KMS-11 (cell line): ENCODE data around the gene PTGES3.
"Not testable (repeated sequence)": the region's sequence is repeated elsewhere in the genome, so short reads cannot be mapped to it uniquely, and the experiment has no call there.

Experiments
- H2AFZ ChIP-seq: fragments of 200-600 bp; sonication (generic); 2 replicates; pipeline ENCODE4 v1.6.1; 2016; ENCODE audit warnings: antibody characterized with exemption, mixed run types, low read depth
- H3K27ac ChIP-seq: fragments of 200-600 bp; sonication (generic); 2 replicates; pipeline ENCODE4 v1.6.1; 2016; ENCODE audit warnings: mild to moderate bottlenecking, mixed run types
- H3K27me3 ChIP-seq: fragments of 200-600 bp; sonication (generic); 2 replicates; pipeline ENCODE4 v1.6.1; 2017; ENCODE audit warnings: mild to moderate bottlenecking, low read depth, mixed run types, moderate library complexity; ENCODE audit not compliant: insufficient read depth
- H3K36me3 ChIP-seq: fragments of 200-600 bp; sonication (generic); 2 replicates; pipeline ENCODE4 v1.6.1; 2017; ENCODE audit warnings: mild to moderate bottlenecking, mixed run types; ENCODE audit not compliant: insufficient read depth
- H3K4me1 ChIP-seq: fragments of 200-600 bp; sonication (generic); 2 replicates; pipeline ENCODE4 v1.6.1; 2016; ENCODE audit warnings: mild to moderate bottlenecking, low read depth, mixed run types; ENCODE audit not compliant: poor library complexity, severe bottlenecking
- H3K4me2 ChIP-seq: fragments of 200-600 bp; sonication (generic); 2 replicates; pipeline ENCODE4 v1.7.0; 2016; ENCODE audit warnings: mild to moderate bottlenecking, mixed run types
- H3K4me3 ChIP-seq: fragments of 200-600 bp; sonication (generic); IDR thresholded peaks from 2 replicates; pipeline ENCODE4 v1.6.1; 2017; ENCODE audit warnings: low read depth, low read length, mixed read lengths; ENCODE audit not compliant: insufficient read depth
- H3K79me2 ChIP-seq: fragments of 200-600 bp; sonication (generic); 2 replicates; pipeline ENCODE4 v1.6.1; 2016; ENCODE audit warnings: low read depth, mixed run types; ENCODE audit not compliant: insufficient read depth
- H3K9ac ChIP-seq: fragments of 200-600 bp; sonication (generic); 2 replicates; pipeline ENCODE4 v1.6.1; 2016; ENCODE audit warnings: mild to moderate bottlenecking, mixed run types
- H4K20me1 ChIP-seq: fragments of 200-600 bp; sonication (generic); 2 replicates; pipeline ENCODE4 v1.6.1; 2016; ENCODE audit warnings: mild to moderate bottlenecking, mixed run types; ENCODE audit not compliant: insufficient read depth
- TF ChIP-seq, protein P1 (sequence below): fragments of 200-600 bp; sonication (generic); conservative IDR thresholded peaks from 2 replicates; pipeline ENCODE4 v1.6.1; 2017; ENCODE audit warnings: low read depth, mild to moderate bottlenecking, antibody characterized with exemption, low read length, moderate library complexity, mixed read lengths

PTGES3 gene

GRCh38 chr12:56661979-56662638 lies 26.0 kb downstream of the PTGES3 start:
- Histone ChIP-seq H3K4me3 (no peak overlapping the region), H3K27ac (no peak overlapping the region; the same call in 1 of the 2 replicates), H3K36me3 (peaks cover 28% of the 10 kb centered on the region; the same call in 1 of the 2 replicates), H2AFZ (no peak overlapping the region), H3K4me1 (peaks cover 30% of the 10 kb centered on the region), H3K9ac (no peak overlapping the region), H3K27me3 (no peaks in the 10 kb centered on the region), H3K79me2 (peaks cover 19% of the 10 kb centered on the region; the same call in 1 of the 2 replicates), H3K4me2 (no peak overlapping the region), H4K20me1 (peaks cover 20% of the 10 kb centered on the region)
- TF ChIP-seq, protein P1, sequence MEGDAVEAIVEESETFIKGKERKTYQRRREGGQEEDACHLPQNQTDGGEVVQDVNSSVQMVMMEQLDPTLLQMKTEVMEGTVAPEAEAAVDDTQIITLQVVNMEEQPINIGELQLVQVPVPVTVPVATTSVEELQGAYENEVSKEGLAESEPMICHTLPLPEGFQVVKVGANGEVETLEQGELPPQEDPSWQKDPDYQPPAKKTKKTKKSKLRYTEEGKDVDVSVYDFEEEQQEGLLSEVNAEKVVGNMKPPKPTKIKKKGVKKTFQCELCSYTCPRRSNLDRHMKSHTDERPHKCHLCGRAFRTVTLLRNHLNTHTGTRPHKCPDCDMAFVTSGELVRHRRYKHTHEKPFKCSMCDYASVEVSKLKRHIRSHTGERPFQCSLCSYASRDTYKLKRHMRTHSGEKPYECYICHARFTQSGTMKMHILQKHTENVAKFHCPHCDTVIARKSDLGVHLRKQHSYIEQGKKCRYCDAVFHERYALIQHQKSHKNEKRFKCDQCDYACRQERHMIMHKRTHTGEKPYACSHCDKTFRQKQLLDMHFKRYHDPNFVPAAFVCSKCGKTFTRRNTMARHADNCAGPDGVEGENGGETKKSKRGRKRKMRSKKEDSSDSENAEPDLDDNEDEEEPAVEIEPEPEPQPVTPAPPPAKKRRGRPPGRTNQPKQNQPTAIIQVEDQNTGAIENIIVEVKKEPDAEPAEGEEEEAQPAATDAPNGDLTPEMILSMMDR = no peak

GRCh38 chr12:56661560-56661959 lies 26.5 kb downstream of the PTGES3 start:
- Histone ChIP-seq H3K4me3 (no peak overlapping the region), H2AFZ (no peak overlapping the region), H3K79me2 (peaks cover 13% of the 10 kb centered on the region; the same call in 1 of the 2 replicates), H4K20me1 (peaks cover 17% of the 10 kb centered on the region), H3K36me3 (peaks cover 23% of the 10 kb centered on the region; the same call in 1 of the 2 replicates), H3K27me3 (no peaks in the 10 kb centered on the region), H3K4me2 (no peak overlapping the region), H3K4me1 (peaks cover 31% of the 10 kb centered on the region), H3K9ac (no peak overlapping the region), H3K27ac (peak overlapping the region; percentile 0; the same call in 1 of the 2 replicates)
- TF ChIP-seq, protein P1 = no peak

DNA sequence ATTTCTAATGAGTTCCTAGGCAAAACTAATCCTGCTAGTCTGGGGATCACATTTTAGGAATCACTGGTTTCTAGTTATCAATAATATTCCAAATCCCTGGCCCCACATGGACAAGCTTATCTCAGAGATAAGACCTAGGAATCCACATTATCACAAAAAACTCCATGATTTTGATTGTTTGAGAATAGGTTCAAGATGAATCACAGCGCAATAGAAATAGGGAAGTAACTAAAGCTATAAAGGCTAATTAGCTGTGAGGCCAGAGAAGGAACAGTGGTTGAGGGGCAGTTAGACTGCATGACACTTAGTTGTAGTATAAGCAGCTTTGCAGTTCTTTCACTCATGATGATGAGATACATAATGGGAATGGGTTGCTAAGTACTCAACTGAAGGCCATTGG lies 29.2 kb downstream of the PTGES3 start:
- H2AFZ ChIP-seq = no peak overlapping the region
- H3K27ac ChIP-seq = no peak overlapping the region; the same call in 1 of the 2 replicates
- H3K9ac ChIP-seq = no peak overlapping the region
- peaks cover under 1% of the 10 kb centered on the region; the same call in 1 of the 2 replicates for H3K36me3 ChIP-seq
- TF ChIP-seq, protein P1 = no peak
- peaks cover 8% of the 10 kb centered on the region; the same call in 1 of the 2 replicates for H4K20me1 ChIP-seq
- H3K4me1 ChIP-seq = peaks cover 31% of the 10 kb centered on the region
- no peaks in the 10 kb centered on the region for H3K27me3 ChIP-seq
- H3K4me3 ChIP-seq = no peak overlapping the region
- peaks cover 8% of the 10 kb centered on the region; the same call in 1 of the 2 replicates for H3K79me2 ChIP-seq
- peak overlapping the region; percentile 18; the same call in 1 of the 2 replicates for H3K4me2 ChIP-seq

GRCh38 chr12:56657416-56658379 lies 30.4 kb downstream of the PTGES3 start:
- Histone ChIP-seq H3K79me2 (0 out of 2 replicates have a peak, but pooled peaks cover under 1% of the 10 kb centered on the region), H3K27ac (peak overlapping the region; percentile 11; the same call in 1 of the 2 replicates)
- TF ChIP-seq, protein P1 = no peak

DNA sequence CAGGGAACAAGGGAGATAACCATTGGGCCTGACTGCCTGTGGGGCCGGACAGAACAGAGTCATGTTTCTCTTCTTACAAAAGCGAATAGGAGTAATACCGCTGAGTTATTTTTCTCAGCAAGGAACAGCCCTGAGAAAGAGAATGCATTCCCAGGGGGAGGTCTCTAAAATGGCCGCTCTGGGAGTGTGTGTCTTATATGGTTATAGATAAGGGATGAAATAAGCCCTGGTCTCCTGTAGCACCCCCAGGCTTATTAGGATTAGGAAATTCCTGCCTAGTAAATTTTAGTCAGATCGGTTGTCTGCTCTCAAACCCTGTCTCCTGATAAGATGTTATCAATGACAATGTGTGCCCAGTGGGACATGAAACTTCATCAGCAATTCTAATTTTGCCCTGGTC lies 34.3 kb downstream of the PTGES3 start:
- not testable (repeated sequence) for H4K20me1 ChIP-seq, H3K79me2 ChIP-seq, H3K4me2 ChIP-seq, H2AFZ ChIP-seq, H3K9ac ChIP-seq, H3K36me3 ChIP-seq, H3K27me3 ChIP-seq, H3K27ac ChIP-seq, H3K4me3 ChIP-seq
- H3K4me1 ChIP-seq = peaks cover 18% of the 10 kb centered on the region

More at GRCh38 chr12:56657416-56658379, 30.4 kb downstream of the PTGES3 start:
- H3K4me3 ChIP-seq = no peak overlapping the region
- H4K20me1 ChIP-seq = no peaks in the 10 kb centered on the region; the same call in 1 of the 2 replicates
- H3K4me2 ChIP-seq = peak overlapping the region; percentile 16; the same call in 1 of the 2 replicates
- H3K27me3 ChIP-seq = no peaks in the 10 kb centered on the region
- H3K4me1 ChIP-seq = peaks cover 27% of the 10 kb centered on the region
- H3K9ac ChIP-seq = no peak overlapping the region
- H2AFZ ChIP-seq = no peak overlapping the region
- H3K36me3 ChIP-seq = no peaks in the 10 kb centered on the region; the same call in 1 of the 2 replicates

- not testable (repeated sequence) for H3K4me3 ChIP-seq, H3K9ac ChIP-seq, H2AFZ ChIP-seq, H3K27me3 ChIP-seq, H3K27ac ChIP-seq, H3K4me2 ChIP-seq
- H3K4me1 ChIP-seq = peaks cover 26% of the 10 kb centered on the region
- peaks cover 21% of the 10 kb centered on the region for H4K20me1 ChIP-seq
- peaks cover 28% of the 10 kb centered on the region for H3K79me2 ChIP-seq
- peaks cover 19% of the 10 kb centered on the region; the same call in 1 of the 2 replicates for H3K36me3 ChIP-seq
These were observed 40.1 kb downstream of the PTGES3 start for GRCh38 chr12:56648023-56648422.
